Activated naive CD8-positive, alpha-beta T cell treated with anti-CD3 and anti-CD28 coated beads, Interleukin-2, amount 10 ng/mL, durations not matched to agents 7 days and 5 days (primary cell): ENCODE data around the gene CLDN7. TPM values are rescaled to one million over a fixed set of nuclear protein-coding genes. Genes with fewer than 3 reads are reported as not detected.

Source experiments
- ATAC-seq: fragments of 150-1000 bp; cut with Tn5 transposase; one replicate; pipeline ENCODE4 v1.10.0; 2021; ENCODE audit warnings: low read depth, moderate library complexity
- POLR2A ChIA-PET: fragments of 350-600 bp; sonication (Branson Sonifier 250); formaldehyde crosslinking; loops from one replicate; lab custom pipeline; 2021; ENCODE audit warnings: antibody characterized with exemption; lab: Charles Lee
- DNase-seq: peaks from one replicate; pipeline ENCODE4 v3.0.0; 2021
- H3K27ac Mint-ChIP-seq: one replicate; pipeline ENCODE4 v1.8.0; 2022; ENCODE audit warnings: mild to moderate bottlenecking, mixed read lengths
- H3K27me3 Mint-ChIP-seq: one replicate; pipeline ENCODE4 v1.8.0; 2022; ENCODE audit warnings: mild to moderate bottlenecking, moderate library complexity, mixed read lengths
- H3K36me3 Mint-ChIP-seq: one replicate; pipeline ENCODE4 v1.8.0; 2021; ENCODE audit warnings: mild to moderate bottlenecking, mixed read lengths
- H3K4me1 Mint-ChIP-seq: one replicate; pipeline ENCODE4 v1.8.0; 2021; ENCODE audit warnings: mixed read lengths
- H3K4me3 Mint-ChIP-seq: one replicate; pipeline ENCODE4 v1.8.0; 2022; ENCODE audit warnings: mild to moderate bottlenecking, moderate library complexity, mixed read lengths
- H3K9me3 Mint-ChIP-seq: one replicate; pipeline ENCODE4 v1.8.0; 2021; ENCODE audit warnings: mixed read lengths
- total RNA-seq, 2 experiments: library from RNA; stranded (reverse); gene quantifications; one replicate each; pipeline ENCODE4 v1.2.3, GENCODE V29; 2021

CLDN7 gene
- total RNA-seq, 2 experiments from 2014 or later = 1.7 to 2.6 TPM

DNA sequence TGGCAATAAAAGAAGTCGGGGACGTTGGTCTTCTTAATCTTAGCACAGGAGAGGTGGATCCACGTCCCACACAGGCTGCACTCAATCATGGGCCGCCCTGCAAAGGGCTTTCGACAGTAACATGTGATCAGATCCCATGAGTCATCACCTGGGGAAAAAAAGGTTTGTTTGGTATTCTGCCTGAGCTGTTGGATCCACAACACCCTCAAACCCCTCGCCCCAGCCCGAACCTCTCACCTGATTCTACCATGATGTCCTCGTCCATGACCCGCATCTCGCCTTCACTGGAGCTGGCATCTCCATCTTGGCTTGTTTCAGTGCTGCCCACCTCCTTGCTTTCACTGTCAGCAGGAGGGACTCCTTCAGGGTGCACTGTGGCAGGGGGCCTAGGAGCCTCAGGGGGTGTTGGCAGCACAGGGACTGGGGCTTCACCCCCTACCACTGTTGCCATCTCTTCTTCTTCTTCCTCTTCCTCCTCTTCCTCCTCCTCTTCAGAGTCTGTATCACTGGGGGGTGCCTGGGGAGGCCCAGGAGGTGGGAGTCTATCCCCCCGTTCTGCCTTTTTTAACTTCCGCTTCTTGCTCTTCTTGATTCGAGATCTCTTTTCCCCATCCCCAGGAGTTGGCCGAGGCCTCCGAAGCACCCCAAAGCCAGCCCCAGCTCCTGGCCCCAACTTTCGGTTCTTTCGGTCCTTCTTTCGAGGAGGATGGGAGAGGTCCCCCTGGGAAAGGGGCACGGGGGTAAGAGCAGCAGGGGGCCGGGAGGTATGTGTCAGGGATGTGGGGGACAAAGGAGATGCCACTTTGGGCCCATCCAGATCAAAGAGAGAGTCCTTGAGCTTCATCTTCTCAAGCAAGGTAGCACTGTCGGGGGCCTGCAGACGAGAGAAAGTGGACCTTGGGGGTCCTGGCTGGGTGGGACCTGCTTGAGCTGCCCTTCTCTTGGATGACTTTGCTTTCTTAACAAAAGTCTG, 26.3 kb downstream of the CLDN7 start:
- POLR2A ChIA-PET = interaction anchor here (1.5 to 12.9 kb wide), 3 partner anchors 14 to 30 kb away, joined by 3 to 162 read pairs (median 56); partner anchors contain the start of genes ACADVL, CTDNEP1, DLG4 and ELP5

DNA sequence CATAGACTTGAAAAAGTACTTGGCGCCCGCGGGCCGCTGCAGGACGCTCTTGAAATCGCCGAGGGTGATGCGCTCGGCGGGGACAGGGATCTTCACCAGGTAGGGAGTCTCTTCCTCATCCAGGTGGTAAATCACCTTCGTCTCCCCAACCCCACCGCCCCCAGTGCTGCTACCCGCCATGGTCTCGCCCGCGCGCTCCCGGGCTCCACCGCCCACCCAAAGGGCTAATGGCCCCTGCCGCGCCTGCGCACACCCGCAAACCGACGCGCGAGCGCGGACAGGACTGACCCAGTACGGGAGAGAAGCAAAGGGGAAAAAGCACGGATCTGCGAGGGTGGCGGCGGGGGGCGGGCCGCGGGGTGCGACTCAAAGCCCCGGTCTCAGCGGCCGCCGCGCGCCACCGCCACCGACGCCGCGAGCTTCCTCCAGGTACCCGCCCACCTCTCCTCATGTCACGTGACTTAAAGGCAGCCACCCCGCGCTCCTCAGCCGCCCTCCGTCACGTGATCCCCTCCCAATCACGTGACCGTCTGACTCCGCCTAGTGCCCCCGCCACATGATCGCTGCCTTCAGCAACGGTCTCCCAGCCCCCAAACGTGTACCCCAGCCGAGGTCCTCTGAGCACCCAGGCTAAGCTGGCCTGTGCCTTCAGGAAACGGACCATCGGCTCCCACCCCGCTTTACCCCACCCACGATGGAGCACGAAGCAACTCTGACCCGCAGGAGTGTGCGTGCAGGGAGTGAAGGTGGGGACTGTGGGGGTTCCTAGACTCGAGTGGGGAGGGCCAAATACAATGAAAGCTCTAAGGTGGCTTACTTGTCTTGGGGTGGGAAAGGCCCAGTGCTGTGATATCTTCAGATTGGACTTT, 28.0 kb downstream of the CLDN7 start, which contains the start of gene DVL2:
TSS of gene DVL2 (minus strand) at position 435 of the 869 bp plus-strand sequence. CDS start at position 180, 255 bp downstream.
- DNase-seq (peak; percentile 93), ATAC-seq (peak; percentile 41)
- POLR2A ChIA-PET = interaction anchor here (0.7 to 12.9 kb wide), 9 partner anchors 9 to 453 kb away, joined by 3 to 162 read pairs (median 4); partner anchors contain the start of genes ACADVL, ACAP1, CTDNEP1 and DLG4
- H3K9me3 Mint-ChIP-seq = no peaks in the 10 kb centered on the region
- H3K27ac Mint-ChIP-seq = peak within 1 kb of the TSS; percentile 93
- H3K4me1 Mint-ChIP-seq = peaks cover 38% of the 10 kb centered on the region
- peak within 1 kb of the TSS; percentile 98 for H3K4me3 Mint-ChIP-seq
- peaks cover 18% of the 10 kb centered on the region for H3K36me3 Mint-ChIP-seq
- H3K27me3 Mint-ChIP-seq = no peaks in the 10 kb centered on the region

More for the DNA sequence above, 26.3 kb downstream of the CLDN7 start:
- H3K27ac Mint-ChIP-seq = no peak overlapping the region
- DNase-seq (no peak), ATAC-seq (no peak)
- no peaks in the 10 kb centered on the region for H3K9me3 Mint-ChIP-seq
- peaks cover 51% of the 10 kb centered on the region for H3K4me1 Mint-ChIP-seq
- H3K4me3 Mint-ChIP-seq = no peak overlapping the region
- H3K27me3 Mint-ChIP-seq = no peaks in the 10 kb centered on the region
- H3K36me3 Mint-ChIP-seq = peaks cover 21% of the 10 kb centered on the region

DNA sequence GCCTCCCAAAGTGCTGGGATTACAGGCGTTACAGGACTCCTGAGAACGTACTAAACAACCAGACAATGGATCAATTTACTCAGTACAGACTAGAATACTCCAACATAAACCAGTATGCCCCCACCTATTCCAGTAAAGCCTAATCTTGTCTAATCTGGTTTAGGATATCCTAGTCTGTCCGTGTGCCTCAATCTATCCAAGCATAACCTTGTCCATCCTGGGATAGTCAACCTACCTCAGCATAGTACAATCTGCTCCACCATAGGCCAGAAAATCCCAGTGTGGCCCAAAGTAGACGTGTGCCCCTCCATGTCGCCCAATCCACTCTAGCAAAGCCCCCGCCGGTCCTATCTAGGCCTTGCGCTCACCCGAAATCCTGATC, 28.6 kb downstream of the CLDN7 start:
- Mint-ChIP-seq H3K4me1 (peaks cover 38% of the 10 kb centered on the region), H3K36me3 (peaks cover 18% of the 10 kb centered on the region), H3K4me3 (peak overlapping the region; percentile 98), H3K9me3 (no peaks in the 10 kb centered on the region), H3K27ac (peak overlapping the region; percentile 93), H3K27me3 (no peaks in the 10 kb centered on the region)
- POLR2A ChIA-PET = interaction anchor here (1.0 to 12.9 kb wide), 5 partner anchors 9 to 103 kb away, joined by 3 to 162 read pairs (median 11); partner anchors contain the start of genes ACADVL, ACAP1, CTDNEP1 and DLG4
- DNase-seq = no peak
- ATAC-seq = peak; percentile 9

DNA sequence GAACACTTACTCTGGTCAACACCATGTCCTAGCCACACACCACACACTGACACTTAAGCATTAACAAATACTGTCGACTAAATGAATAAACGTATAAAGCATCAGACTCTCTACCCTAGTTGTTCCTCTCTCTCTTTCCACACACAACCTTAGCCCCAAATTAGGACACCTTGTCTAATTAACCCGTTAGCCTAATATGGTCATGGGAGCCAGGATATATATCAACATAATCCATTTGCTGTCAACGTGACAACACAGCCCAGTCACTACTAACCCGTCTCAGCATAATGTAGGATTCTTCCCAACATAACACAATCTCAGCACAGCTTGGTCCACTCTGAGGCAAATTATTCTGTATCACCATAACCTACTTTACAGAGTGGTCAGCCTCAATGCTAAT, 30.2 kb downstream of the CLDN7 start:
- Mint-ChIP-seq H3K4me3 (peak overlapping the region; percentile 98), H3K4me1 (peaks cover 33% of the 10 kb centered on the region), H3K27ac (no peak overlapping the region), H3K36me3 (peaks cover 21% of the 10 kb centered on the region), H3K27me3 (no peaks in the 10 kb centered on the region), H3K9me3 (no peaks in the 10 kb centered on the region)
- DNase-seq (no peak), ATAC-seq (no peak)
- POLR2A ChIA-PET = interaction anchor here (12.9 kb wide), 1 partner anchor 11 kb away, joined by 162 read pairs; the partner anchor contains the start of genes ACADVL and DLG4

DNA sequence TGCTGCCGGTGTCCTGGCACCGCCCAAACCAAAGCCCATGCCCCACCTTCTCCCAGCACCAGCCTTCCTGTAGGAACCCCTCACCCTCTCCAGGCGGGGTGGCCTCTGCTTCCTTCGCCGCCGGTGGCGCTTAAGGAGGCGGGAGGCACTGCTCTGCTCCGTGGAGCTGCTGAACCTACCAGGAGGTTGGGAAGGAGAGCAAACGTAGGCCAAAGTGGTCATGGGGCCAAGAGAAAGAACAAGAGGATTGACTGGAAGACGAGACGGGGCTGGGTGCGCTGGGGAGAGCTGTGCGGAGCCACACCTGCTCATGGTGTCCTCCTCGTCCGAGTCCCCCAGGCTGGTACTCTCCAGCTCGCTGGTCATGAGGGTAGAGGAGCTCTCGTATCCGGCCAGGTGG, 32.8 kb downstream of the CLDN7 start:
- Mint-ChIP-seq H3K27ac (no peak overlapping the region), H3K9me3 (no peaks in the 10 kb centered on the region), H3K36me3 (peaks cover 10% of the 10 kb centered on the region), H3K27me3 (no peaks in the 10 kb centered on the region), H3K4me3 (no peak overlapping the region), H3K4me1 (peaks cover 16% of the 10 kb centered on the region)
- DNase-seq = no peak
- ATAC-seq = no peak
- POLR2A ChIA-PET = no interaction called here

DNA sequence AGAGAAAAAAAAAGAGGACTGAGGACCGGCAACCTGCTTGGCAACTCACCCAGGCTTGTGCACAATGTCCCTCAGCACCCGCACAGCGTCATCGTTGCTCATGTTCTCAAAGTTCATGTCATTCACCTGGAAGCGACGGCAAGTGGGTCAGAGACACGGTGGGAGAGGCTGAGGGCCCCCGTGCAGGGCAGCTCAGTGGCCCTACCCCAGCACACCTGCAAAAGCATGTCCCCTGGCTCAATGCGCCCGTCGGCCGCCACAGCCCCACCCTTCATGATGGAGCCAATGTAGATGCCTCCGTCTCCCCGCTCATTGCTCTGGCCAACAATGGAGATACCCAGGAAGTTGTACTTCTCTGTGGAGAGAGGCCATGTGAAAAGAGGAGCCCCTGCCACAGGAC, 33.4 kb downstream of the CLDN7 start:
- Mint-ChIP-seq H3K27me3 (no peaks in the 10 kb centered on the region), H3K9me3 (no peaks in the 10 kb centered on the region), H3K4me1 (peaks cover 14% of the 10 kb centered on the region), H3K36me3 (peaks cover 10% of the 10 kb centered on the region), H3K27ac (no peak overlapping the region), H3K4me3 (no peak overlapping the region)
- DNase-seq (no peak), ATAC-seq (no peak)
- POLR2A ChIA-PET = no interaction called here

DNA sequence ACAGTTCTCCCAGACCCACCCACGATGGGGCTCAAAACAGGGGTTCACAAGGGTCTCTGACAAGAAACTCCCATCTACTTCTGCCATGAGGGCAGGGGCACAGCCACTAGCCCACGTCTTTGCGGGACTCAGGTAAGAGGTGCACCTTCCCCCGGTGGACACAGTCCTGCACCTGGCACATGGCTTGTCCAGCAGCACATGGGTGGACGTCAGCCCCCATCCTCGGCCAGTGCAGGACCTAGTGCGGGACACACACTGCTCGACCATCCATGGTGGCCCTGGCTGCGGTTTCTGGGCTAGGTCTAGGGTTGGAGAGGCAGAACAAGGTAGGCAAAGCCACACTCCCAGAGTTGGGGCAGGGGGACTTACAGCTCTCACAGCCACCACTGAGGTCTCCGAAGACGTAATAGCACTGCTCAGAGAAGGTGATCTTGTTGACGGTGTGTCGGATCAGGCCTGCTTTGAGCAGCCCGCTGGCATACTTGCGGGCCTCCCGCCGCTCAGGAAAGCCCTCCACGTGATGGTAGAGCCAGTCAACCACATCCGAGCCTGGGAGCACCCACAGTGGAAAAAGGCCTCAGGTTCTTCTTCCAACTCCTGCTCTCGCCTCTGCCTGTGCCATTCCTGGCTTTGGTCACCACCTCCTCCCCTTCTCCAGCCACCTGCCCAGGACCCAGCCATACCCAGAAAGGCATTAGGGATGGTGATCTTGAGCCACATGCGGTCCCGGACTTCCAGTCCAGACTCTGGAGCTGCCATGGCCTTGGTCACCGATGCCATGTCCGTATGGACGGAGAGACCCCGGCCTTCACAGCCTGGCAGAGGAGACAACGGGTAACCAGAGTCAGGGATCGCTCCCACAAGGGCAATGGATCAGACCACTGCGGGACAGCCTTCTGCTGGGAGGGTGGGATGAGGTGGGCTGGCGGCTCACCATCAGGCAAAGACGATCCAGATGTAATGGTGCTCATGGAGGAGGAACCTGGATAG, 35.3 kb downstream of the CLDN7 start:
- H3K36me3 Mint-ChIP-seq = peaks cover 10% of the 10 kb centered on the region
- no peak for ATAC-seq
- no peaks in the 10 kb centered on the region for H3K9me3 Mint-ChIP-seq
- POLR2A ChIA-PET = no interaction called here
- H3K27ac Mint-ChIP-seq = no peak overlapping the region
- DNase-seq = no peak
- H3K4me3 Mint-ChIP-seq = no peak overlapping the region
- H3K4me1 Mint-ChIP-seq = peaks cover 4% of the 10 kb centered on the region
- no peaks in the 10 kb centered on the region for H3K27me3 Mint-ChIP-seq

DNA sequence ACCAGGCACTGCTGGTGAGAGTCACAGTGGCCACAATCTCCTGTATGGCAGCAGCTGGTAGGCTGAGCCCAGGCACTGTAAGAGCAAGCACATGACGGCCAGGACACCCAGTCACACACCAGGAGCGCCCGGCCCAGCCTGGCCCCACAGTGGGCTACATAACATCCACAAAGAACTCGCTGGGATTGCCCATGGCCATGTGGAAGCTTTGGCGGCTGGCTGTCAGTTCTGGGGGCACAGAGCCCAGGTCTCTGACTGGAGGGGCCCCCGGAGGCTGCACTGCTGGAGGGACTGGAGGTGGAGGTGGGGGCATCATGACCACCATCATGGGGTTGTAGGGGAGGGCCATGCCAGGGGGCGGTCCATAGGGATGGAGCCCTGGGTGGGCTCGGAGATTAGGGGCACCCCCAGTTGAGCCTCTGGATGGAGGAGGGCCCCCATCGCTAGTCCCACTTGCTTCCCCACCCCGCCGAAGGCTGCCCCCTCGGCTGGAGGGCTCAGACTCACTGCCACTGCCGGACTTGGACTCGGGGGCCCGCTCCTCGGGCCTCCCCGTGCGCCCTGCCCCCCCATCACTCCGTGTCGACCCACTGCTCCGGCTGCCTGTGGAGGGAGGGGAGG, 36.5 kb downstream of the CLDN7 start:
- peaks cover 11% of the 10 kb centered on the region for H3K4me1 Mint-ChIP-seq
- POLR2A ChIA-PET = interaction anchor here (8.9 kb wide), 1 partner anchor 12 kb away, joined by 162 read pairs; the partner anchor contains the start of genes DVL2, GABARAP and PHF23
- no peak for ATAC-seq
- no peaks in the 10 kb centered on the region for H3K27me3 Mint-ChIP-seq
- no peak overlapping the region for H3K4me3 Mint-ChIP-seq
- H3K9me3 Mint-ChIP-seq = no peaks in the 10 kb centered on the region
- DNase-seq = no peak
- no peak overlapping the region for H3K27ac Mint-ChIP-seq
- peaks cover 11% of the 10 kb centered on the region for H3K36me3 Mint-ChIP-seq

DNA sequence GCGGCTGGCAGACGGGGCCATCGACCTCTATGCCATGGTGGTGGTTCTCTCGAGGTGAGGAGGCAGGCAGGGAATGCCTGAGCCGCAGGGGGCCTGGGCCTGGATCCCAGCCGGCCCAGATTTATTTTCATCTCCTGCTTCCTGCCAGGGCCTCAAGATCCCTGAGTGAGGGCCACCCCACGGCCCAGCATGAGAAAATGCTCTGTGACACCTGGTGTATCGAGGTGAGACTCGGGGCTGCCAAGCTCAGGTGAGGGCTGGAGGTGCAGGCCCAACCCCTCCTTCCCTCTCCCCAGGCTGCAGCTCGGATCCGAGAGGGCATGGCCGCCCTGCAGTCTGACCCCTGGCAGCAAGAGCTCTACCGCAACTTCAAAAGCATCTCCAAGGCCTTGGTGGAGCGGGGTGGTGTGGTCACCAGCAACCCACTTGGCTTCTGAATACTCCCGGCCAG, 37.6 kb downstream of the CLDN7 start:
- no peaks in the 10 kb centered on the region for H3K27me3 Mint-ChIP-seq
- DNase-seq (no peak), ATAC-seq (no peak)
- H3K4me3 Mint-ChIP-seq = no peak overlapping the region
- POLR2A ChIA-PET = interaction anchor here (0.6 to 8.9 kb wide), 2 partner anchors 13 to 46 kb away, joined by 3 to 162 read pairs; partner anchors contain the start of genes DVL2, GABARAP and PHF23
- peaks cover 11% of the 10 kb centered on the region for H3K36me3 Mint-ChIP-seq
- H3K9me3 Mint-ChIP-seq = no peaks in the 10 kb centered on the region
- H3K4me1 Mint-ChIP-seq = peaks cover 18% of the 10 kb centered on the region
- no peak overlapping the region for H3K27ac Mint-ChIP-seq

DNA sequence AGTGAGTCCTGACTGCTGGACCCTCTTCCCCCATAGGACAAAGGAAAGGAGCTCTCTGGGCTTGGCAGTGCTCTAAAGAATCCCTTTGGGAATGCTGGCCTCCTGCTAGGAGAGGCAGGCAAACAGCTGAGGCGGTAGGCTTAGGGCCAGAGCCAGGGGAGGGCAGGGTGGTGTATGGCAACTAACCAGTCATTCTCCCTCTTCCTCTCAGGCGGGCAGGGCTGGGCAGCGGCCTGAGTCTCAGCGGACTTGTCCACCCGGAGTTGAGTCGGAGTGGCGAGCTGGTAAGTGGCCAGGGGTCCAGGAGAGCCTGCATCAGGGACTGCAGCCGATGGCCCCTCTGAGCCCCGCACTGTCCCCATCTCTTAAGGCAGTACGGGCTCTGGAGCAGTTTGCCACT, 38.2 kb downstream of the CLDN7 start:
- peaks cover 21% of the 10 kb centered on the region for H3K4me1 Mint-ChIP-seq
- no peak overlapping the region for H3K27ac Mint-ChIP-seq
- H3K4me3 Mint-ChIP-seq = no peak overlapping the region
- POLR2A ChIA-PET = interaction anchor here (8.9 kb wide), 1 partner anchor 13 kb away, joined by 162 read pairs; the partner anchor contains the start of genes DVL2, GABARAP and PHF23
- DNase-seq (no peak), ATAC-seq (no peak)
- H3K9me3 Mint-ChIP-seq = no peaks in the 10 kb centered on the region
- H3K27me3 Mint-ChIP-seq = no peaks in the 10 kb centered on the region
- peaks cover 10% of the 10 kb centered on the region for H3K36me3 Mint-ChIP-seq

DNA sequence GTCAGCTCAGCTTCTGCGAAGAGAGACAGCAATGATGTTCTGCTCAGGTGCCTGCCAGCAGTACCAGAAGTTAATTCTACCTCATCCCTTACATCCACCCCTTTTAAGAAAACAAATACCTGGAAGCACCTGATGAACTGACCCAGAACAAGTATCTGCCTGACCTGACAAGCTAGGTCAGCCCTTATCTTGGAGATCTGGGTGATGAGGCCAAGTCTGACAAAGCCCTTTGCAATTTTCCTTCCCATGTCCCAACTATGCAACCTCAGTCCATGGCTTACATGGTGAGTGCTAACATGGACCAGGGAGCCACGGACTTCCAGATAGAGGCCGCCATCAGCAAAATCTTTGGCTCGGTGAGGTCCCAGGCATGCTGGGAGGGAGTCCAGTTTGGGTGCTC, 38.9 kb downstream of the CLDN7 start:
- H3K4me3 Mint-ChIP-seq = no peak overlapping the region
- peaks cover 24% of the 10 kb centered on the region for H3K4me1 Mint-ChIP-seq
- DNase-seq (no peak), ATAC-seq (no peak)
- H3K27me3 Mint-ChIP-seq = no peaks in the 10 kb centered on the region
- H3K9me3 Mint-ChIP-seq = no peaks in the 10 kb centered on the region
- H3K36me3 Mint-ChIP-seq = peaks cover 10% of the 10 kb centered on the region
- POLR2A ChIA-PET = interaction anchor here (8.9 kb wide), 1 partner anchor 14 kb away, joined by 162 read pairs; the partner anchor contains the start of genes DVL2, GABARAP and PHF23
- H3K27ac Mint-ChIP-seq = no peak overlapping the region
